MM.1S (cell line): Measurements from ENCODE around the gene LRMDA.

Source experiments
- DNase-seq: peaks from one replicate; pipeline ENCODE4 v3.0.0-alpha.2; 2015
- H2AFZ ChIP-seq: fragments of 300-600 bp; sonication (generic); 2 replicates; pipeline ENCODE4 v1.6.0; 2016; ENCODE audit warnings: antibody characterized with exemption, low read length
- H3F3A ChIP-seq: fragments of 300-600 bp; sonication (generic); 2 replicates; pipeline ENCODE4 v1.6.1; 2016; ENCODE audit warnings: mild to moderate bottlenecking, antibody characterized with exemption, low read length, moderate library complexity, mixed read lengths; ENCODE audit not compliant: insufficient read depth
- H3K27ac ChIP-seq: fragments of 300-600 bp; sonication (generic); 2 replicates; pipeline ENCODE4 v1.5.1; 2016; ENCODE audit warnings: mild to moderate bottlenecking, low read length
- H3K27me3 ChIP-seq: fragments of 300-600 bp; sonication (generic); replicated peaks from 2 replicates; pipeline ENCODE4 v1.6.0; 2016; ENCODE audit warnings: low read length; ENCODE audit not compliant: insufficient read depth
- H3K36me3 ChIP-seq: fragments of 300-600 bp; sonication (generic); replicated peaks from 2 replicates; pipeline ENCODE4 v1.6.1; 2016; ENCODE audit warnings: mild to moderate bottlenecking, low read length, mixed read lengths; ENCODE audit not compliant: insufficient read depth
- H3K4me1 ChIP-seq: fragments of 300-600 bp; sonication (generic); 2 replicates; pipeline ENCODE4 v1.6.1; 2016; ENCODE audit warnings: low read length, mixed read lengths
- H3K4me2 ChIP-seq: fragments of 300-600 bp; sonication (generic); 2 replicates; pipeline ENCODE4 v1.6.0; 2016; ENCODE audit warnings: low read depth, low read length
- H3K4me3 ChIP-seq: fragments of 300-600 bp; sonication (generic); 2 replicates; pipeline ENCODE4 v1.5.1; 2016; ENCODE audit warnings: low read length, mixed read lengths
- H3K79me2 ChIP-seq: fragments of 300-600 bp; sonication (generic); 2 replicates; pipeline ENCODE4 v1.6.1; 2016; ENCODE audit warnings: mixed run types, low read length, mixed read lengths
- H3K9ac ChIP-seq: fragments of 300-600 bp; sonication (generic); 2 replicates; pipeline ENCODE4 v1.6.1; 2016; ENCODE audit warnings: low read length, mixed read lengths
- H3K9me2 ChIP-seq: fragments of 300-600 bp; sonication (generic); replicated peaks from 2 replicates; pipeline ENCODE4 v1.6.1; 2016; ENCODE audit warnings: mild to moderate bottlenecking, low read length, mixed read lengths; ENCODE audit not compliant: insufficient read depth
- H3K9me3 ChIP-seq: fragments of 300-600 bp; sonication (generic); replicated peaks from 2 replicates; pipeline ENCODE4 v1.6.1; 2016; ENCODE audit warnings: mild to moderate bottlenecking, low read length, mixed read lengths; ENCODE audit not compliant: insufficient read depth
- H4K20me1 ChIP-seq: fragments of 300-600 bp; sonication (generic); 2 replicates; pipeline ENCODE4 v1.6.1; 2016; ENCODE audit warnings: mild to moderate bottlenecking, low read length, moderate library complexity, mixed read lengths; ENCODE audit not compliant: insufficient read depth
- CTCF ChIP-seq: fragments of 300-600 bp; sonication (generic); IDR thresholded peaks from 2 replicates; pipeline ENCODE4 v1.5.1; 2016; ENCODE audit warnings: antibody characterized with exemption, low read length, mixed read lengths
- EZH2 ChIP-seq: fragments of 300-600 bp; sonication (generic); optimal IDR thresholded peaks from 2 replicates; pipeline ENCODE3; 2017; ENCODE audit warnings: low read depth, mild to moderate bottlenecking, antibody characterized with exemption, low read length, mixed read lengths
- EZH2phosphoT487 ChIP-seq: fragments of 300-600 bp; sonication (generic); IDR thresholded peaks from 2 replicates; pipeline ENCODE4 v1.6.1; 2018; ENCODE audit warnings: antibody characterized with exemption, low read length

Gene LRMDA

GRCh38 chr10:76399226-76399625, 967.8 kb downstream of the LRMDA start:
- DNase-seq = no peak

GRCh38 chr10:76401006-76401405, 969.6 kb downstream of the LRMDA start:
- H2AFZ ChIP-seq = no peak overlapping the region
- no peaks in the 10 kb centered on the region for H3K9me2 ChIP-seq
- H3K4me1 ChIP-seq = no peaks in the 10 kb centered on the region
- H3K4me3 ChIP-seq = no peak overlapping the region
- H3K4me2 ChIP-seq = no peak overlapping the region
- no peaks in the 10 kb centered on the region for H3K27me3 ChIP-seq
- H3K36me3 ChIP-seq = no peaks in the 10 kb centered on the region
- H3K27ac ChIP-seq = no peak overlapping the region
- H3F3A ChIP-seq = no peaks in the 10 kb centered on the region
- H3K9ac ChIP-seq = no peak overlapping the region
- no peak for DNase-seq
- no peak for TF ChIP-seq EZH2phosphoT487
- TF ChIP-seq CTCF = no peak
- TF ChIP-seq EZH2 = no peak
- H3K79me2 ChIP-seq = no peaks in the 10 kb centered on the region
- no peaks in the 10 kb centered on the region for H4K20me1 ChIP-seq
- no peaks in the 10 kb centered on the region for H3K9me3 ChIP-seq

More at GRCh38 chr10:76399226-76399625, 967.8 kb downstream of the LRMDA start:
- Histone ChIP-seq H3K4me2 (no peak overlapping the region), H4K20me1 (no peaks in the 10 kb centered on the region), H3K79me2 (no peaks in the 10 kb centered on the region), H3K9me3 (no peaks in the 10 kb centered on the region), H3K4me1 (no peaks in the 10 kb centered on the region), H3K9me2 (no peaks in the 10 kb centered on the region), H3F3A (no peaks in the 10 kb centered on the region), H3K27ac (no peak overlapping the region), H3K36me3 (no peaks in the 10 kb centered on the region), H3K27me3 (no peaks in the 10 kb centered on the region), H2AFZ (no peak overlapping the region), H3K9ac (no peak overlapping the region), H3K4me3 (no peak overlapping the region)
- TF ChIP-seq EZH2 = no peak
- no peak for TF ChIP-seq EZH2phosphoT487

- no peaks in the 10 kb centered on the region for H3K36me3 ChIP-seq
- no peak for TF ChIP-seq EZH2
- TF ChIP-seq EZH2phosphoT487 = no peak
- TF ChIP-seq CTCF = no peak
These were observed 972.5 kb downstream of the LRMDA start for GRCh38 chr10:76403912-76404311.

GRCh38 chr10:76404531-76404930, 973.1 kb downstream of the LRMDA start:
- Histone ChIP-seq H3K4me2 (no peak overlapping the region), H3F3A (no peaks in the 10 kb centered on the region), H3K4me3 (no peak overlapping the region), H3K27me3 (no peaks in the 10 kb centered on the region), H2AFZ (no peak overlapping the region), H3K9me3 (no peaks in the 10 kb centered on the region), H3K9ac (no peak overlapping the region), H3K79me2 (no peaks in the 10 kb centered on the region), H3K27ac (no peak overlapping the region), H4K20me1 (no peaks in the 10 kb centered on the region), H3K9me2 (no peaks in the 10 kb centered on the region), H3K36me3 (no peaks in the 10 kb centered on the region), H3K4me1 (no peaks in the 10 kb centered on the region)
- TF ChIP-seq CTCF = no peak
- TF ChIP-seq EZH2 = no peak
- TF ChIP-seq EZH2phosphoT487 = no peak
- no peak for DNase-seq

More at GRCh38 chr10:76403912-76404311, 972.5 kb downstream of the LRMDA start:
- DNase-seq = no peak
- no peak overlapping the region for H3K4me3 ChIP-seq
- H3K4me2 ChIP-seq = no peak overlapping the region
- no peak overlapping the region for H2AFZ ChIP-seq
- H3K9me3 ChIP-seq = no peaks in the 10 kb centered on the region
- H3K27ac ChIP-seq = no peak overlapping the region
- no peaks in the 10 kb centered on the region for H3K4me1 ChIP-seq
- no peaks in the 10 kb centered on the region for H3F3A ChIP-seq
- no peak overlapping the region for H3K9ac ChIP-seq
- H3K9me2 ChIP-seq = no peaks in the 10 kb centered on the region
- H4K20me1 ChIP-seq = no peaks in the 10 kb centered on the region
- H3K27me3 ChIP-seq = no peaks in the 10 kb centered on the region
- H3K79me2 ChIP-seq = no peaks in the 10 kb centered on the region
